HEK293 (cell line): ENCODE data around the gene ITGB2.

Source experiments
- CTCF ChIA-PET: fragments of 350-600 bp; formaldehyde crosslinking; extraction: SDS; loops from one replicate; lab custom pipeline; 2021; ENCODE audit warnings: antibody characterized with exemption; lab: Yijun Ruan, JAX
- POLR2A ChIA-PET: fragments of 300-600 bp; formaldehyde crosslinking; extraction: SDS; loops from one replicate; lab custom pipeline; 2020; ENCODE audit warnings: antibody characterized with exemption, inconsistent platforms; lab: Yijun Ruan, JAX
- H3K27ac ChIP-seq: fragments of 200-500 bp; sonication (Bioruptor generic); 2 replicates; pipeline ENCODE4 v1.5.1; 2014; ENCODE audit warnings: low read depth, low read length, control low read depth, inconsistent platforms; ENCODE audit errors: extremely low read depth
- H3K36me3 ChIP-seq, 2 experiments: fragments of 200-500 bp in 1 of 2; sonication (Bioruptor generic) in 1 of 2; 1 replicate in 1 of 2; 2 replicates in 1 of 2; pipeline ENCODE4 v1.5.1; 2014 to 2017; ENCODE audit warnings: inconsistent platforms in 2 of 2, low read length in 2 of 2; ENCODE audit not compliant: control insufficient read depth in 2 of 2, insufficient read depth in 1 of 2
- H3K4me1 ChIP-seq: fragments of 200-500 bp; sonication (Bioruptor generic); 2 replicates; pipeline ENCODE4 v1.5.1; 2014; ENCODE audit warnings: mild to moderate bottlenecking, low read length, inconsistent platforms; ENCODE audit not compliant: control insufficient read depth, insufficient read depth
- H3K4me3 ChIP-seq: 2 replicates; pipeline ENCODE4 v1.5.1; 2011; ENCODE audit warnings: low read depth, mild to moderate bottlenecking, control low read depth, low read length, moderate library complexity
- H3K9me3 ChIP-seq: fragments of 200-500 bp; sonication (Bioruptor generic); 2 replicates; pipeline ENCODE4 v1.5.1; 2014; ENCODE audit warnings: low read depth, low read length, inconsistent platforms; ENCODE audit not compliant: control insufficient read depth, insufficient read depth
- HOXA7 ChIP-seq: sonication (generic); formaldehyde crosslinking; IDR thresholded peaks from 2 replicates; pipeline ENCODE4 v1.8.1; 2022; ENCODE audit warnings: missing genetic modification reagents, borderline replicate concordance
- MEIS1 ChIP-seq: sonication (generic); formaldehyde crosslinking; IDR thresholded peaks from 2 replicates; pipeline ENCODE4 v1.8.1; 2022; ENCODE audit warnings: missing genetic modification reagents, mild to moderate bottlenecking, borderline replicate concordance
- PRDM1 ChIP-seq: fragments of 450-650 bp; formaldehyde crosslinking; IDR thresholded peaks from 2 replicates; pipeline ENCODE4; 2016; ENCODE audit warnings: missing biosample characterization, missing genetic modification characterization
- SCRT1 ChIP-seq: fragments of 450-650 bp; formaldehyde crosslinking; IDR thresholded peaks from 2 replicates; pipeline ENCODE4 v1.5.1; 2016; ENCODE audit warnings: missing biosample characterization, missing genetic modification characterization, borderline replicate concordance
- SP7 ChIP-seq: fragments of 450-650 bp; formaldehyde crosslinking; IDR thresholded peaks from 2 replicates; pipeline ENCODE4 v1.5.1; 2016; ENCODE audit warnings: missing biosample characterization, missing genetic modification characterization
- WT1 ChIP-seq: fragments of 450-650 bp; formaldehyde crosslinking; IDR thresholded peaks from 2 replicates; pipeline ENCODE4 v1.5.1; 2016; ENCODE audit warnings: missing biosample characterization, missing genetic modification characterization
- ZIC2 ChIP-seq: fragments of 450-650 bp; formaldehyde crosslinking; IDR thresholded peaks from 2 replicates; pipeline ENCODE4 v1.5.1; 2016; ENCODE audit warnings: missing biosample characterization, missing genetic modification characterization
- ZNF114 ChIP-seq: fragments of 450-650 bp; formaldehyde crosslinking; IDR thresholded peaks from 2 replicates; pipeline ENCODE4 v1.5.0; 2017; ENCODE audit warnings: missing biosample characterization, missing genetic modification characterization
- ZNF132 ChIP-seq: fragments of 450-650 bp; formaldehyde crosslinking; IDR thresholded peaks from 2 replicates; pipeline ENCODE4 v1.5.1; 2017; ENCODE audit warnings: missing biosample characterization, missing genetic modification characterization, borderline replicate concordance
- ZNF350 ChIP-seq: fragments of 450-650 bp; formaldehyde crosslinking; IDR thresholded peaks from 2 replicates; pipeline ENCODE4 v1.5.0; 2017; ENCODE audit warnings: missing biosample characterization, mild to moderate bottlenecking, missing genetic modification characterization
- ZNF362 ChIP-seq: fragments of 450-650 bp; formaldehyde crosslinking; IDR thresholded peaks from 2 replicates; pipeline ENCODE4 v1.5.1; 2016; ENCODE audit warnings: missing biosample characterization, missing genetic modification characterization
- ZNF398 ChIP-seq: fragments of 450-650 bp; formaldehyde crosslinking; IDR thresholded peaks from 2 replicates; pipeline ENCODE4 v1.5.1; 2017; ENCODE audit warnings: missing biosample characterization, missing genetic modification characterization
- ZNF791 ChIP-seq: fragments of 450-650 bp; formaldehyde crosslinking; IDR thresholded peaks from 2 replicates; pipeline ENCODE4 v1.5.1; 2016; ENCODE audit warnings: missing biosample characterization, missing genetic modification characterization

The ITGB2 gene

GRCh38 chr21:44934797-44935532, 14.3 kb upstream of the ITGB2 start:
- H3K27ac ChIP-seq, result no peak overlapping the region
- TF ChIP-seq MEIS1 (CRISPR knock-in tag), result no peak
- peak; percentile 23; the same call in 1 of the 2 replicates for TF ChIP-seq ZIC2
- no peaks in the 10 kb centered on the region for H3K9me3 ChIP-seq
- H3K4me3 ChIP-seq, result no peak overlapping the region
- POLR2A ChIA-PET, result interaction anchor here (1.2 kb wide), 1 partner anchor 133 kb away, joined by 3 read pairs; the partner anchor contains the start of gene UBE2G2
- H3K4me1 ChIP-seq, result peaks cover 6% of the 10 kb centered on the region; the same call in 1 of the 2 replicates
- CTCF ChIA-PET, result interaction anchor here (0.6 to 3.1 kb wide), 5 partner anchors 14 to 425 kb away, joined by 3 to 11 read pairs (median 3); no protein-coding TSS in a partner anchor
- H3K36me3 ChIP-seq, result peaks cover 0 to 17% of the 10 kb centered on the region in 2 experiments; a peak in 1 of 3 replicates

GRCh38 chr21:44934276-44934675, 13.6 kb upstream of the ITGB2 start:
- CTCF ChIA-PET, result interaction anchor here (0.6 to 3.1 kb wide), 6 partner anchors 15 to 424 kb away, joined by 3 to 11 read pairs (median 4); no protein-coding TSS in a partner anchor
- TF ChIP-seq ZNF362 (tag by site-specific recombination) (no peak), HOXA7 (no peak), SP7 (tag by site-specific recombination) (no peak)
- POLR2A ChIA-PET, result interaction anchor here (1.2 kb wide), 1 partner anchor 133 kb away, joined by 3 read pairs; the partner anchor contains the start of gene UBE2G2
- peaks cover 5% of the 10 kb centered on the region; the same call in 1 of the 2 replicates for H3K4me1 ChIP-seq
- no peaks in the 10 kb centered on the region for H3K9me3 ChIP-seq
- H3K27ac ChIP-seq, result no peak overlapping the region
- H3K36me3 ChIP-seq, result peaks cover 0 to 17% of the 10 kb centered on the region in 2 experiments; a peak in 1 of 3 replicates
- no peak overlapping the region for H3K4me3 ChIP-seq

- no peak for TF ChIP-seq ZNF398 (tag by site-specific recombination)
- no peak for TF ChIP-seq PRDM1
- TF ChIP-seq SCRT1 (tag by site-specific recombination), result no peak
- TF ChIP-seq ZNF114, result no peak
- TF ChIP-seq WT1 (tag by site-specific recombination), result no peak
- TF ChIP-seq ZNF791, result no peak
- TF ChIP-seq, all 188 proteins: peak for 0
- Histone ChIP-seq H3K4me1 (0 out of 2 replicates have a peak, but pooled peaks cover 2% of the 10 kb centered on the region), H3K9me3 (no peaks in the 10 kb centered on the region), H3K27ac (no peak overlapping the region), H3K4me3 (no peak overlapping the region), H3K36me3 (peaks cover 0 to 17% of the 10 kb centered on the region in 2 experiments; a peak in 1 of 3 replicates)
- POLR2A ChIA-PET, result interaction anchor here (1.2 kb wide), 1 partner anchor 132 kb away, joined by 3 read pairs; the partner anchor contains the start of gene UBE2G2
- CTCF ChIA-PET, result interaction anchor here (1.4 to 3.1 kb wide), 3 partner anchors 41 to 424 kb away, joined by 4 to 11 read pairs (median 4); no protein-coding TSS in a partner anchor
Observed at GRCh38 chr21:44933918-44934260, 13.2 kb upstream of the ITGB2 start.

- ChIA-PET POLR2A (no interaction called here), CTCF (interaction anchor here (0.5 to 3.1 kb wide), 11 partner anchors 15 to 423 kb away, joined by 3 to 19 read pairs (median 3); no protein-coding TSS in a partner anchor)
- H3K36me3 ChIP-seq, result peaks cover 0 to 17% of the 10 kb centered on the region in 2 experiments; a peak in 1 of 3 replicates
- no peak overlapping the region for H3K27ac ChIP-seq
- H3K9me3 ChIP-seq, result no peaks in the 10 kb centered on the region
- H3K4me1 ChIP-seq, result 0 out of 2 replicates have a peak, but pooled peaks cover 2% of the 10 kb centered on the region
- H3K4me3 ChIP-seq, result no peak overlapping the region
- TF ChIP-seq ZNF132 (no peak), ZNF350 (tag by site-specific recombination) (no peak)
Observed at GRCh38 chr21:44933199-44933917, 12.7 kb upstream of the ITGB2 start.
